ENCODE data around the gene GRK3.
"Not testable (repeated sequence)": the region's sequence is repeated elsewhere in the genome, so short reads cannot be mapped to it uniquely, and the experiment has no call there.

The GRK3 gene

DNA sequence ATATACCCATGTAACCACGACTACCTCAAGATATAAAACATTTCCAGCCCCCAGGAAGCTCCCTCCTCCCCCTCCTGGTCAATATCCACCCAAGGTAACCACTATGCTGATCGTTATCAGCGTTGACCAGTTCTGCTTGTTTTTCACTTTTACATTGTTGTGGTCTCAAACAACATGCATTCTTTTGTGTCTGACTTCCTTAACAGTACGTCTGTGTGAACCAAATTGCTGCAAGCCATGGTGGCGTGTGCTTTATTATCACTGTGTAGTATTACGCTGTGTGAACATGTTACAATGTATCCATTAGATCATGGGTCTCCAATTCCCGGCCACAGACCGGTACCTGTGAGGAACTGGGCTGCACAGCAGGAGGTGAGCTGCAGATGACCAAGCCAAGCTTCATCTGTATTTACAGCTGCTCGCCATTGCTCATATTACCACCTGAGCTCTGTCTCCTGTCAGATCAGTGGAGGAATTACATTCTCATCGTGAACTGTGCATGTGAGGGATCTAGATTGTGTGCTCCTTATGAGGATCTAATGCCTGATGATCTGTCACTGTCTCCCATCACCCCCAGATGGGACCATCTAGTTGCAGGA lies 15.5 kb upstream of the GRK3 start:
- no peak for FAIRE-seq
- DNase-seq (ENCODE audit: insufficient read length, low spot score), result no peak

DNA sequence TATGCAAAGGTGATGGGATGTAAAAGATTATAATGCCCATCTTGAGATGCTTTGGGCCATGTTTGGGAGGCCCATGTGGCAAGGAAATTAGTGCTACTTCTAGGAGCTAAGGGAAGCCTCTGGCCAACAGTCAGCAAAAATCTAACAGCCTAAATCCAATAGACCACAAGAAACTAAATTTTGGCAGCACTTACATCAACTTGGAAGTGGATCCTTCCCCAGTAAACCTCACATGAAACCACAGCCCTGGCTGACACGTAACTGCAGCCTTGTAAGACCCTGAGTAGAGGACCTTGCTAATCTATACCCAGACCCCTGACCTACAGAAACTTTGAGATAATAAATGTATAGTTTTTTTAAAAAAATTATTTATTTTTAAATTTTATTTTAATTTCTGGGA lies 13.1 kb upstream of the GRK3 start:
- no peak for FAIRE-seq
- no peak for DNase-seq (ENCODE audit: insufficient read length, low spot score)

DNA sequence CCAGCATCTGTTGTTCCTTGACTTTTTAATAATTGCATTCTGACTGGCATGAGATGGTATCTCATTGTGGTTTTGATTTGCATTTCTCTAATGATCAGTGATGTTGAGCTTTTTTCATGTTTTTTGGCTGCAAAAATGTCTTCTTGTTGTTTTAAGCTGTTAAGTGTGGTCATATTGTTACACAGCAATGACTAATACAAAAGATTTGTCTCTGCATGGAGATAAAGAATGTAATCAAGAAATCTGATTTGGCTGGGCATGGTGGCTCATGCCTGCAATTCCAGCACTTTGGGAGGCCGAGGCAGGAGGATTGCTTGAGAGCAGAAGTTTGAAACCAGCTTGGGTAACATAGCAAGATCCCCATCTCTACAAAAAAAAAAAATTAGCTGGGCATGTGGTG lies 12.1 kb upstream of the GRK3 start:
- FAIRE-seq; DNase-seq (ENCODE audit: insufficient read length, low spot score): not testable (repeated sequence)

DNA sequence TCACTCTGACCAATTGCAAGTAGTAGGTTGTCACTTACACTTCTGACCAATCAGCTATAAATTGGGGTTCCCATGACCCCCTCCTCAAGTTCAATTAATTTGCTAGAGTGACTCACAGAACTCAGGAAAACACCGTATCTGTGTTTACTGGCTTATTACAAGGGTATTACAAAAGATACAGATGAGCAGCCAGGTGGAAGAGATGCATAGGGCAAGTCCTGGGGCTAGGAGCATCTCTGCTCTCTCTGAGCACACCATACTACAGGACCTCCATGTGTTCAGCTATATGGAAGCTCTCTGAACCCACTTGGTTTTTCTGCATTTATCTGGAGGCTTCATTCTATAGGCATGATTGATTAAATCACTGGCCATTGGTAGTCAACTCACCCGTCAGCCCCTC lies 11.3 kb upstream of the GRK3 start:
- no peak for FAIRE-seq
- no peak for DNase-seq (ENCODE audit: insufficient read length, low spot score)

DNA sequence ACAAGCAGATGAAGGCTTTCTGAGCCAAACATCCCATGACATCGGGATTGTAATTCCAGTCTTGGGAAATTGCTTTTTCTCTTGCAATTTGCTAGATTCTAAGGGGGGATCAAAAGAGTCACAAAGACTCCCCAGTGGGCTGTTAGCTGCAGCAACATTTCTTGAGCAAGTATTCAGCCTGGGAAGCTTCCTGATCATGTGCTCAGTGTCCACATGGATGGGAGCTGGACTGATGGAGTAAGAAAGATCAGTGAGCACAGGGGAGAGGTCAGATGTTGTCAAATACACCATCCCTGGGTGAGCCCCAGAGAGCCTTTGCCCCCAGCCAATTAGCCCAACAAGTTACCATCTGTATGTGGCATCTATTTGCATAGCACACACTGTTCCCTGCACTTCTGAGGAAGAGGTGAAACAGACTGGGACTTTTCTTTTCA lies 10.2 kb upstream of the GRK3 start:
- no peak for DNase-seq (ENCODE audit: insufficient read length, low spot score)
- no peak for FAIRE-seq

DNA sequence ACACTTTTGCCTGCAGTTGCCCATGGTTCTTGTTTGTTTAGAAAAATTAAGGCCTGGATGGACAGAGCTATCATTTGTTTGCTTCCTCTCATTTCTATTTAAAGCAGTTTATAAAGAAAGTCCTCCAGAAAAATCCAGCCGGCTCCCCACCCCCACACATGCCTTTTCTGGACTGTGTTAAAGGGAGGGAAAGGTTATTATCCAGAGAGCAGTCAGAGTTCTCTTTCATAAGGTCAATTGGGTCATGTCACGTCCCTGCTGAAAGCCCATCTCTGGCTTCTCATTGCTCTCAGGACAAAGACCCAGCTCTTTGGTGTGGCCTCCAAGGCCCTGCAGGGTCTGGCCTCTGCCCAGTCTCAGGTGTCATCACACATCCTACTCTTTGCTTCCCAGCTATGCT lies 9.8 kb upstream of the GRK3 start:
- no peak for FAIRE-seq

DNA sequence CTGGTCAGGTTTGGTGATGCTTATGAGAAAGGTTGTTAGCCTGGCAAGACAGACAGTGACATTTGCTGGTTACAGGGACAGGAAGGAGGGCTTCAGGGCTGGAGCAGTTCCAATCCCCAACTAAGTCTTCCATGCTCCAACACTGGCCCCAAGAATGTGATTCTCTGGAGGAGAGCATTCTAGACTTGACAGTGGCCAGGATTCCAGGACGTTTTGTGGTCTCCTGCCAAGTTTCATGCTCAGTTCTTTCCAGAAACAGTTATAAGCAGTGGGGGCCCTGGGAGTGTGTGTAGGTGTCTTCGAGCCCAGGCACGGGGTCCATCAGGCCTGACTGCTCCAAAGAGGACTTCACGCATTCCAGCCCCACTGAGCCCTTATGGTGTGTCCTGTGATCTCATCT lies 8.9 kb upstream of the GRK3 start:
- FAIRE-seq (no peak), DNase-seq (ENCODE audit: insufficient read length, low spot score) (no peak)

More for the DNA sequence above, 9.8 kb upstream of the GRK3 start:
- DNase-seq (ENCODE audit: insufficient read length, low spot score), result no peak

DNA sequence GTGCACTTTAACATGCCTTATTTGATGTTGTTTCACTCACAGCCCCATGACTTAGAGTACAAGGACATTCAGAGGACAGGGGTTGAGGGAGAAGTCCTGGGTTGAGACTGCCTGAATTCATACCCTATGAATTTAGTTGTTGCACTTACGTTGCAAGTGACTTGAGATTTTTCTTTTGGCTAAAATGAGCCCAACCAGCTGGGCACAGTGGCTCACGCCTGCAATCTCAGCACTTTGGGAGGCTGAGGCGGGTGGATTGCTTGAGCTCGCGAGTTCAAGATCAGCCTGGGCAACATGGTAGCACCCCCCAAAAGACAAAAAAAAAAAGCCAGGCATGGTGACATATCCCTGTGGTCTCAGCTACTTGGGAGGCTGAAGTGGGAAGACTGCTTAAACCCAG lies 7.3 kb upstream of the GRK3 start:
- DNase-seq (ENCODE audit: insufficient read length, low spot score), result no peak
- no peak for FAIRE-seq

DNA sequence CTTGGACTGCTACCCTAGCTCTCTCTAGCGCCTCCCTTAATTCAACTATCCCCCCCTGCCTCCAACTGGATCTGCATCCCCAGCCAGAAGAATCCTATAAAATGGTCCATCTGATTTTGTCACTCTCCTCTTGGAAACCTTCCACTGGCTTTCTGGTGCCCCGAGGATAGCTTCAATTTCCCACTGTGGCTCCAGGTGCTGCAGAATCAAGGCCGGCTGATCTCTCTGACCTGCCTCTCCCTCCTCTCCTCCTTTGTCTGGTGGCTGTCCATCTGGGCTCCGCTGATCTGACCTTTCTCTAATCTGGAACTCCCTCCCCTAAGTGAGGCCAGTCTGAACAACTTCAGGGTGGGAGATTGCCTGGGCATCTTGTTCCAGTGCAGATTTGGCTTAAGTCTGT lies 6.1 kb upstream of the GRK3 start:
- no peak for FAIRE-seq
- DNase-seq (ENCODE audit: insufficient read length, low spot score), result no peak

DNA sequence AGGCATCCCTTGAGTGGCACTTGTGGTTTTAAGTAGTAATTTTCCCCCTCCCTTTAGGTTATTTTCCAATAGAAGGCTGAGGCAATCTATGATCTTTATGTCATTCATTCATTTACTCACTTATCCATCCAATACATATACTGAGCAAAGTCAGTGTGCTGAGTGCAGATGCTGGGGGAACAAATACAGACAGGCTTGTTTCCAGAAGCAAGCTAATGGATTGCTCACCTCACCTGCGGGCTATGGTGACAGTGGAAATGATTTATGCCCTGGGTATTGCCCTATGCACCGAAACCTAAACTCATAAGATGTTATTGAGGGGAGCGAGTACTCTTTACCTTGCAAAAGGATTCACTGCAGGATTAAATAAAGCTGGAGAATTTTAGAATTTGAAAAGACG lies 4.6 kb upstream of the GRK3 start:
- not testable (repeated sequence) for FAIRE-seq; DNase-seq (ENCODE audit: insufficient read length, low spot score)

DNA sequence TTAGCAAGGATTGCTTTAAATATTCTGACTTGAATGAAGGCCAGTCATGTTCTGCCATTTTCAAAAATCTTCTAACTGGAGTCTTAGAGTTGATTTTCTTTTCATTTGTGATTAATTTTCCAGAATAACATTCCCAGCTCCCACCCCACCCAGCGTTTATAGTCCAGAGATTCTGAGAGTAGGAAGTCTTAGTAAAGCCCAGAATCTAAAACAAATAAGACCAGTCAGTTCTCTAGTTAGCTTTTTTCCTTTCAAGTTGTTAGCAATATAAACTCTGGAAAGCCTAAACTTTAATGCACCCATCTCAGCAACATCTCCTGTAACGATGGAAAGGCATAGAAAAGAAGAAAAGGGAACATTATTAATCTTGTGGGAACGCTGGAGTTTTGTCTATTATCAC lies 3.3 kb upstream of the GRK3 start:
- FAIRE-seq; DNase-seq (ENCODE audit: insufficient read length, low spot score): not testable (repeated sequence)

DNA sequence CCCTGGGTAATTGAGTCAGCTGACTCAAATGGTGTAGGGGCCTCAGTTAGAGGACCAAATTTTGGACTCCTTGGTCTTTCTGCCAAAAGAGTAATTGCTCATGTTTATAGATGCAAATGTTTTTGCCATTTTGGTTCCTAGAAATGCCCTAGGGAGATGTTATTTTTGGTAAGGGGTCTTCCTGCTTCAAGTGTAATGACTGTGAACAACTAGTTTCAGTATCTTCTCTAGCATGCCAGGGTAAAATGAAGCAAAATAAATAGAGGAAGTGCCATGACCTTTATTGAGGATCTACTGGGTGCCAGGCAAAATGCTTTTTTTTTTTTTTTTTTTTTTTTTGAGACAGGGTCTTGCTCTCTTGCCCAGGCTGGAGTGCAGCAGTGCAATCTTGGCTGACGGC lies 2.5 kb upstream of the GRK3 start:
- peak; percentile 64 for FAIRE-seq
- not testable (repeated sequence) for DNase-seq (ENCODE audit: insufficient read length, low spot score)

DNA sequence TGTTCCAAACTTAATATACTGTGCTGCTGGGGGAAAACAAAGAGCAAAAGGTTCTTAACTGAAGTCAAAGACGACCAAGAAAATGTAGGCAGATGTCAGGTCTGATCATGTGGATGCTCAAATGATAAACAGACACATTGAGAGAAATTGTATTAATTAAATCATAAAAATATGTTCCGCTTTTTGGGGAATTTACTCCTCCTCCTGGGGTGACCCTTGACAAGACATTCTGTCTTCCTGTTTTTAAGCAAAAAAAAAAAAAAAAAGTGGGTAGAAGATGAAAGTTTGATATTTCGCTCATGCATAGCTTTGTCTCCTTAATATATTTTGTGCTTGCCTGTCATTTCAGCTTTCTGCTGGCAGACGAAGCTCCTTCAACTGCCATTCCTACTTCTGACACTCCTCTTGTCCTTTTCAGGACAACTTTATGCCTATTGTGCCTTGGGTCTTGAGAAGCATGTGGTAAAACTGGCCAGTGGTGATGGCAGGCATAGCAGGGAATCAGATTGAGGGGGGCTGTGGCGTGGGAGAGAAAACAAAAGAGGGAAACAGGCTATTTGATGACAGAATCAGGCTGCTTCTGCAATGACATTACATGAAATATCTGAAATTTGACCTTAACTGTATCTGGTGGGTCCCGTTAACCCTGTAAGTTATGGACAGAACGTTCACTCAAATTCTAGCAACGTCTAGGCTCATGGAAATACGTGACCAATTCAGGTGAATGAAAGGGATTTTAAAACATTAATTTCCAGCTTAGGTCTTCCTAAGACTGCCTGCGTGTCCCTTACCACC lies 1.3 kb upstream of the GRK3 start:
- FAIRE-seq, result peak; percentile 35
- not testable (repeated sequence) for DNase-seq (ENCODE audit: insufficient read length, low spot score)

DNA sequence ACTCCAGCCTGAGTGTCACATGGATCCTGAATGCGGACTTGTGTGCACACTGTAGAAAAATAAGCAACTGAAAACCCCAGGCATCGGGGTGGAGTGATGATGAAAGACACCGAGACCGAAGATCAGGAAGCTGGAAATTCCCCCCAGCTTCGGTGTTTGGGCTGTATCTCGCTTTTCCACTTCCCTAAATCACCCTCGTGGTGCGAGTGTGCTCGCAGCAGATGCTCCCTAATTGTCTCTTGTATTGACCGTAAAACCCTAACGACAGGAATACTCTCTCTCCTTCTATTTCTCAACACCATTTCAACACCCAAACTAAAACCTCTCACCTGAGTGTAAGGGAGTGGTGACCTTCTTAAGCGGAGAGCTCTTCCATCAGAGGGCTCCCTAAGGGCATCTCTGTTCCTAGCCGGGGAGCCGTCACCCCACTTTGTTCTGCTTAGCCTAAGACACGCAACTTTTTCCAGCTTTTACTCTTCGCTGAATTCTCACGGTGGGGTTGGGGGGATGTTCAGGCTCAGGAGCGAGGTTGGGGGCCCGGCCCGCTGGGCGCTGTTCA lies 635 bp upstream of the GRK3 start:
- FAIRE-seq (peak; percentile 96), DNase-seq (ENCODE audit: insufficient read length, low spot score) (no peak)

DNA sequence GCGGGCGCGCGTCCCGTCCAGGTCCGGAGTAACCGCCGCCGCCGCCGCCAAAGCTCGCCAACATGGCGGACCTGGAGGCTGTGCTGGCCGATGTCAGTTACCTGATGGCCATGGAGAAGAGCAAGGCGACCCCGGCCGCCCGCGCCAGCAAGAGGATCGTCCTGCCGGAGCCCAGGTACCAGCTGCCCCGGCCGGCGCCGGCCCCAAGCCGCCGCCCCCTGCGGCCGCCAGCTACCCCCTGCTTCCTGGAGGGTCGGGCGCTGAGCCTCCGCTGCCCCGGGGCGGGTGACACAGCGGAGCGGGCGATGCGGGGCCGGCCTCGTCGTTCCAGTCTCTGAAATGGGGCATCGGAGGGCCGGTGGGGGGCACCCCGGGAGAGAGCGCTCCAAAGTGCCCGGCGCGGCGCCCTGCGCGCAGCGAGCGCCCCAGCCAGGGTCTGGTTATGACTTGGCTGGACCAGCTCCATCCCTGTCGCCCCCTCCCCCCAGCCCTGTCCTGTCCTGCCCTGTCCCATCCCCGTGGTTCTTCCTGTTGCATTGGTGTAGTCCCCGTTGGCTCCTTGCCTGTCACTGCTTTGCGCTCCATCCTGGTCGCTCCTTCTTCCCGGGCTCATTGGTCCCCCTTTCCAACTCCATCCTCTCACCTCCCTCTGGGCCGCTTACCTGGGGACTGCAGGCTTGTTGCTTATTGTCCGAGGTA lies 653 bp downstream of the GRK3 start:
- no peak for FAIRE-seq

DNA sequence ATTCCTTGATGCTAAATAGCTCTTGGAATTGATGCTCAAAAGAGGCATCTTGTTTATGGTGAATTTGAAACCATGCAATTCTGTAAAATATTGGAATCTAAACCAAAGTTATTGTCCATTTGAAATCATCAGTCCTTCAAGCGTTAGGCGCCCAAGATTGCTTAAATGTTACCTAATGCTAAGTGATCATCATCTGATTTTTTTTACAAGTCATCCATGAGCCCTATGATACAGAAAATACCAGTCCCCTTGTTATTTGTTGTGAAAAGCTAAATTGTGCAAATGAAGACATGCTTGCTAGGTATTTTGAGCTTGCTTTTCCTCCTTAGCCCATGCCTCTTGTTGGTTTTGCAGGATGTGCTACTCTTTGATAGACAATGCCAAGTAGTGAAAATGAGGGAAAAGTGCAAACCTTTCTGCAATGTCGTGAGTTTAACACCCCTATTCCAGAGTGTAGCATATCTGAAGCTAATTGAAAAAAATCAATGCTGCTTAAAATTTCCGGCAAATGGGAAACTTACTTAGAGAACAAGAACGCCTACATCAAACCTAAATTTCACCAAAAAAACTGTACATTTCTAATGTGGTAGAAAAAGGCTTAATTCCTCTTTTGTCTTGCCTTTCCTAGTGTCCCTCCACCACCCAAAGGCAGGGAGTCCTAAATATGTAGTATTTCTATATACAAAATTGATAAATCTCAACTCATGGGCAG lies 1.9 kb downstream of the GRK3 start:
- no peak for DNase-seq (ENCODE audit: insufficient read length, low spot score)
- peak; percentile 75 for FAIRE-seq

More for the DNA sequence above, 653 bp downstream of the GRK3 start:
- DNase-seq (ENCODE audit: insufficient read length, low spot score), result no peak

DNA sequence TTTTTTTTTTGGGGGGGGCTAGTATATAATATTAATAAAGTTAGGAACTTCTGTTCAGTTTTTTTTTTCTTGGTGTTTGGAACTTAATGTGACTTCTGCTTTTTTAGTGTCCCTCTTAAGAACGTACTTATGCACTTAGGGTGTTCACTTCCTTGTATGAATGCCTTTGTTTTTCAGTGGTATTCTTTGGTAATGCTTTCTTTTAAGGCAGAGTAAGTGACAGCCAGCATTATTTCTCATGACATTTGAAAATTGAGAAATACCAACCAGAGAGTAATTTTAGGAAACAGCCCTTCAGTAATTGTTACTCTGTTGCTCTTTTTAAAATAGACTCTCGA lies 2.4 kb downstream of the GRK3 start:
- no peak for DNase-seq (ENCODE audit: insufficient read length, low spot score)
- no peak for FAIRE-seq

DNA sequence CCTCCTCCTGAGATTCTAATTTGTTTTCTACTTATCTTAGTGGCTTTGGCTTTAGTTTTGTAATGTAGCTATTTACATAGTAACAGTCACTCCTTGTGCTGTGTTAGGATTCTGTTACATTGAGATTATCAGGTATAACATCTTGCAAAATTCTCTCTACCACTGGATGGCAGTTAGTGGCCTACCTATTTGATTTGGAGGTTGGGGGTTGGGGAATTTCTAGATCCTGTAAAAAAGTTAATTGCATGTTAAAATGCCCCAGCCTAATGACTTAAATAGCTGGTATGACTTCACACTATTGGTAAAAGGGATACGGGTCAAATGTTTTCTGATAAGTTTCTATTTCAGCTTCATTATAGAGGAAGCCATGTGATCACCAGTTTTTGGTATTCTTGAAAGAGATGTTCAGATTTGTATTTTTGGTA lies 2.8 kb downstream of the GRK3 start:
- no peak for DNase-seq (ENCODE audit: insufficient read length, low spot score)
- FAIRE-seq, result peak; percentile 94

DNA sequence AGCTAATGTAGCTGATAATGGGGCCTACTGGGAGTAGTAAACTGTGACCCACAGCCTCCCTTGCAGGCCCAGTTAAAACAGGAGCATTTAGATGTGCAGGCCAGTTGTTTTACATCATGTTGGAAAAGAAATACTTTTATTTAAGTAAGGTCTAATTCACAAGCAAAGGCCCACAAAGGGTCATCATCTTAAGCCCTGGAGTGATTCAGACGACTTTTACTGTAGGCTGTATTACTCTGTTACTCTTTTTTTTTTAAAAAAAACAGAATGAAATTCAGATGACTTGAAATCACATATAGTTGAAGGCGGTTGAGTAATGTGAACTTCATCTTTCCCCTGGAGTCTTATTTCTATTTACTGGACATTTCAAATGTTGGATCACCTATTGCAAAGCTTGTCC lies 3.6 kb downstream of the GRK3 start:
- peak; percentile 28 for FAIRE-seq
- not testable (repeated sequence) for DNase-seq (ENCODE audit: insufficient read length, low spot score)

DNA sequence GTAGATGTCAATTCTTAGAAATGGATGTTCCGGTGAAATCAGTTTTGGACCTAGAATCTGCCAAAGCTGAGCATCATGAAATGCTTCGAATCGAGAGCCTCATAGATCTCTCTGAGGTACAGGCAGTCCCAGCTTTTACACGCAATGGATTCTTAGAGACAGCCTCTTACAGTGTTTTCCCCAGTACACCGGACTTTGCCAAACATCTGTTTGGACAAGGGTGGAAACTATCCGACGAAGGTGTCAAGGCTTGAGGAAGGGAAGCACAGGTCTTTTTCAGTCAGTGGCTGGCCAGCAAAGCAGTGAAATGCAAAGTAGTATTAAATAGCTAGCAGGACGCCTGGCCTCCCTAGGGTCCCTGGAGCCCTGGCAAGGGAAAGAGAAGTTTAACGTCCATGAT lies 4.9 kb downstream of the GRK3 start:
- FAIRE-seq, result peak; percentile 56
- DNase-seq (ENCODE audit: insufficient read length, low spot score), result no peak

DNA sequence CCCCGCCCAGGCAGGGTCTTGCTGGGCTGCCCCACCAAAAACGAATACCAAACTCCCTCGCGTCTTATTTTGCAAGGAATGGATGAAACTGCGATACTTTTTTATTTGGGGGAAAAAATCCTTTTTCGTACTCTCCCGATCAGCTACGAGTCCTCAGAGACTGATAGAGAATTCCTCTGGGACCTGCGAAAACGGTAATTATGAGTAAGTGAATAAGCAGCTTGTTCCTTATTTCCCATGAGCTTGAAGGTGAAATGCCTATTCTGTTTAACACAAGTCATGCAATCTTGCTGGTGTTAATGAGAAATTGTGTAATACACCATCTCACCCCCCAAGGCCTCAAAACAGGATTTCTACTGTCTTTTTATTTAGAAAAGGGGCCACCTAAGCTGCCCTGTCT lies 5.5 kb downstream of the GRK3 start:
- FAIRE-seq (peak; percentile 82), DNase-seq (ENCODE audit: insufficient read length, low spot score) (no peak)

All from GM19239 (cell line).